CD1c-positive myeloid dendritic cell (primary cell): ENCODE data around the gene RPS6KA3.

Experiments
- DNase-seq: peaks from one replicate; pipeline ENCODE4 v3.0.0-alpha.2; 2016; ENCODE audit errors: extremely low spot score

The RPS6KA3 gene

GRCh38 chrX:20266810-20267606 is at the start of gene RPS6KA3:
TSS of gene RPS6KA3 (minus strand) at chrX:20266909. CDS start at chrX:20266632, 277 bp downstream.
- DNase-seq: peak; percentile 91

- DNase-seq: peak; percentile 38
Measured at GRCh38 chrX:20315140-20315539, 48.4 kb upstream of the RPS6KA3 start.

GRCh38 chrX:20313899-20314298 is 47.2 kb upstream of the RPS6KA3 start:
- DNase-seq: peak; percentile 59

- DNase-seq: no peak
Measured at GRCh38 chrX:20312018-20312417, 45.3 kb upstream of the RPS6KA3 start.

GRCh38 chrX:20311505-20311904 is 44.8 kb upstream of the RPS6KA3 start:
- DNase-seq: peak; percentile 40

GRCh38 chrX:20309806-20310205 is 43.1 kb upstream of the RPS6KA3 start:
- DNase-seq: no peak

- DNase-seq: no peak
Measured at GRCh38 chrX:20306668-20307067, 40.0 kb upstream of the RPS6KA3 start.

- DNase-seq: no peak
Measured at GRCh38 chrX:20300822-20301221, 34.1 kb upstream of the RPS6KA3 start.

GRCh38 chrX:20294957-20295356 is 28.2 kb upstream of the RPS6KA3 start:
- DNase-seq: no peak

- no peak for DNase-seq
Measured at GRCh38 chrX:20294284-20294683, 27.6 kb upstream of the RPS6KA3 start.

GRCh38 chrX:20285511-20285910 is 18.8 kb upstream of the RPS6KA3 start:
- DNase-seq: no peak

GRCh38 chrX:20284992-20285391 is 18.3 kb upstream of the RPS6KA3 start:
- no peak for DNase-seq

GRCh38 chrX:20284444-20284843 is 17.7 kb upstream of the RPS6KA3 start:
- no peak for DNase-seq

GRCh38 chrX:20280938-20281337 is 14.2 kb upstream of the RPS6KA3 start:
- DNase-seq: no peak

GRCh38 chrX:20274121-20274520 is 7.4 kb upstream of the RPS6KA3 start:
- DNase-seq: no peak

GRCh38 chrX:20271730-20272129 is 5.0 kb upstream of the RPS6KA3 start:
- no peak for DNase-seq

- DNase-seq: no peak
Measured at GRCh38 chrX:20271186-20271585, 4.5 kb upstream of the RPS6KA3 start.

GRCh38 chrX:20270562-20270890 is 3.8 kb upstream of the RPS6KA3 start:
- DNase-seq: peak; percentile 8

GRCh38 chrX:20269848-20270561 is 3.3 kb upstream of the RPS6KA3 start:
- DNase-seq: no peak

- DNase-seq: peak; percentile 44
Measured at GRCh38 chrX:20267931-20268701, 1.4 kb upstream of the RPS6KA3 start.

GRCh38 chrX:20267607-20267930 is 860 bp upstream of the RPS6KA3 start:
- DNase-seq: no peak
